HG03103 (cell line): ENCODE results near the gene REXO1.

Source experiments
- ATAC-seq: cut with Tn5 transposase; IDR thresholded peaks from one replicate; pipeline ENCODE4 v1.9.1; 2021; ENCODE audit warnings: low read depth; ENCODE audit not compliant: unreplicated experiment

Gene REXO1

DNA sequence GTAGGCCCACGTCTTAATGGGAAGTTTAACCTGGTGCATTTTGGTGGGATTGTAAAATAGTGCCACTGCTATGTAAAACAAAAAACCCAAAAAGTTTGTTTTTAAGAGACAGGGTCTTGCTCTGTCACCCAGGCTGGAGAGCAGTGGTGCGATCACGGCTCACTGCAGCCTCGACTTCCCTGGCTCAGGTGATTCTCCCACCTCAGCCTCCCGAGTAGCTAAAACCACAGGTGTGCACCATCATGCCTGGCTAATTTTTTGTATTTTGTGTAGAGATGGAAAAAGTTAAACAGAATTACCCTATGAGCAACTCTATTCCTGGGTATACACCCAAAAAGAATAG is 820 bp upstream of the REXO1 start:
- ATAC-seq: no peak

DNA sequence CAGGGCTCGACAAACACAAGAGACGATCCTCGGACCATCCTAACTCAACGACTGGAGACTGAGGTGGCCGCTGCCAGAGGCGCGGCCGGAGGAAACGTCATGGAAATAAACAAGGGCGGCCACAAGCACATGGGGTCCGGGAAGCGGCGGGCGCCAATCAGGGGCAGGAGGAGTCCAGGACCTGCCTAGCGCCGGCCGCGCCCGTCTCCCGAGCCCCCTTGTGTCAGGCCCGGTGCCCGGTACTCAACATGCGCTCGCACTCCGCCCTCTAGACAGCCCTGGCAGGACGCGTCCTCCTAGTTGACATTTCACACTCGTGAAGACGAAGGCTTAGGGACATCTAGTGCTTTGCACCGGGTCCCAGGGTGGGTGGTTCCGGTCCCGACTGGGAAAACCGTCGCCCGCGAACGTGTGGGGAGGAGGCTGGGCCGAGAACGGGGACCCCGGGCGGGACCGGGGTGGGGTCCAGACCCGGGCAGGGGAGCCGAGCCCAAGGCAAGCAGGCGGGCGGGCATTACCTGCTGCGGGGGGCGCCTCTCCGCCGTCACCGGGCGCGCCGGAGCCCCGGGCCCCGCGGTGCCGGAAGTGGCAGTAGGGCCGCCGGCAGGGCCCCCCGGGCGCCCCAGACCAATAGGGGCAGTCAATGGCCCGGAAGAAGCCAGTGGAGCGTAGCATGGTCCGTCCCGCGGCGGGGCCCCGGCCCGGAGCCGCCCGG is 442 bp downstream of the REXO1 start:
- ATAC-seq: no peak

DNA sequence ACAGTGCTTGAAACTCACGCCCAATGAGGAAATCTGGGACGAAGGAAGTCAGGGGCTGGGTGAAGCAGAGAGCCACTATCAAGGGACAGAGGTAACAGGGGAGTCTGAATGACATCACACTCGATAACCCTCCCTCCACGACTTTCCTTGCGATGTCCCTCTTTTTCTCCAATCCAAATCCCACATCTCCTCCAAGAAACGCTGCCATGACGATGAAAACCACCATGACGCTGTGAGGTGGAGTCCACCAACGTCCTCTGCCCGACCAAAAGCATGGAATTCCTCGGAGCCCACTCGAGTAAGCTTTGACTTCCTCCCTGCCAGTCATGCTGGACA is 967 bp downstream of the REXO1 start:
- ATAC-seq: no peak

DNA sequence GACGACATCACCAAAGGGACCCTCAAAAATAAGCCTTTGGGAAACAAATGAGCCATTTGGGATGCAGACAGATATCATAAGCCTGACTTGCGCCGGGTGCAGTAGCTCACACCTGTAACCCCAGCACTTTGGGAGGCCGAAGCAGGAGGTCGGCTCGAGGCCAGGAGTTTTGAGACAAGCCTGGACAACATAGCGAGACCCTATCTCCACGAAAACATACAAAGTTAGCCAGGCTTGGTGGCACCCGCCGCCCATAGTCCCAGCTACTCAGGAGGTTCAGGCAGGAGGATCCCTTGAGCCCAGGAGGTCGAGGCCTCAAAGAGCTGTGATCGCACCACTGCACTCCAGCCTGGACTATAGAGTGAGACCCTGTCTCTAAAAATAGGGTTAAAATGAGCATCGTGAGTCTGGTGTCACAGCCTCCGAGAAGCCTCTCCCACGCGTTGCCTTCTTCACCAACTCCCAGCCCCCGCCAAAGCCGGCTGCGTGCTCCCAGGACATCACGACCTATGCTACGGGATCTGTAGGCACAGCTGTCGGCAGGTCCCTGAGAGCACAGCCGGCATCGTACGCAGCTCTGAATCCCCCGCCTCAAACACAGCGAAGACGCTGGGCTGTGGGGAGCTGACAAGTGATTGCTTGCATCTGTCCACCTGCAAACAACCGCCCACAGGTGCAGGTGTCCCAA is 1.6 kb downstream of the REXO1 start:
- ATAC-seq: no peak

DNA sequence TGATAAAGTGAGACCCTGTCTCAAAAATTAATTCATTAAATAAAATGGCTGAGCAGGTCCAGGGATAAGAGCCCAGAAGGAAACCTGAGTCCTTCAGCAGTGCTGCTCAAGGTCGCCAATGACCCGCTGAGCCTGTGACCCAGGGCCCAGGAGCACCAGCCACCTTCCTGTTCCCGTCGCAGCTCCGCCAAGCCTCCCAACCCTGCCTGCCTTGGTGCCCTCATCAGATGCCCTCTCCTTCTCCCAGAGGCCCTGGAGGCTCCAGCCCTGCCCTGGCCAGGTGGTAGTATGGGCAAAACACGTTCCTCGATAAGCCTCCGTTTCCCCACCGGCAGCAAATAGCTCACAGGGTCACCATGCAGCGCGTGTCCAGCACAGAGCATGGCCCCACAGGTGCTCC is 2.6 kb downstream of the REXO1 start:
- ATAC-seq: no peak

DNA sequence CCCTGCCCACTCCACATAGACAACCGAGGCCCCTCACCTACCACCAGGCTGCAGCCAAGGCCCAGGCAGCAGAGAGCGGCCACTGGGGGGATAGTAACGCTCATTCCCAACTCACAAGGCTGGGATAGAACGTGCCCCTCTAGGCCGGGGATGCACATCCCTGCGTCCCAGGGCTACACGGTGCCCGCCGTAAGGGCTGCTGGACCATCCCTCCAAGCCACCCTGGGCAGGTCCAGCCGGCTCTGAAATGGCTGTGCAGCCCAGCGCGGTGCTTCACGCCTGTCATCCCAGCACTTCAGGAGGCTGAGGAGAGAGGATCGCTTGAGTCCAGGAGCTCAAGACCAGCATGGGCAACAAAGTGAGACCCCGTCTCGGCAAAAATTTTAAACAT is 3.2 kb downstream of the REXO1 start:
- no peak for ATAC-seq

DNA sequence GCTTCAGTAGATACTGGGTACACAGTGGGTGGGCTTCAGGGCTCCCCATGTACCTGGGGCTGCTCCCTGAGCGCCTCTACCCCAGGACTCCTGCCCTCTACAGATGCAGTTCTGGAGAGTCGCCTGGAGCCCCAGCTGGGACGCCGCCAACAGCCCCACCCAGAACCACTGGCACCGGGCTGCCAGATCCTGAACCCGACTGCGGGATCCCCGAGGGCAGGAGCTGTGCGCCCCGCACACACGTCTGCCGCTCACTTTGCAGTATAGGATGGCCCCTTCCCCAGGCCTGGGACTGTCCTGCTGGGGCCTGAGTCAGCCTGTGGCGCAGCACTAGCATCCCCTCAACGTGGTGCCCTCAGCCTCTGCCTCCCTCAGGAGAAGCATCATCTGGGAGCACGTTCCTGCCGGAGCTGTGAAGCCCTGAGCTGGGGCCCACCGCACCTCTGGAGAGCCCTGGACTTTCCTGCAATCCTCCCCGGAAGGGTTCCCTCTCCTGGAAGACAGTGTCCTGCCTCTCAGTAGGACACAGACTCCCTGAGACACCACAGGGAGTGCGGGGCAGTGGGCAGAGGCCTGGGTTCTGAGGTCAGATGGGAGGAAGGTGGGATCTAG is 3.7 kb downstream of the REXO1 start:
- no peak for ATAC-seq

DNA sequence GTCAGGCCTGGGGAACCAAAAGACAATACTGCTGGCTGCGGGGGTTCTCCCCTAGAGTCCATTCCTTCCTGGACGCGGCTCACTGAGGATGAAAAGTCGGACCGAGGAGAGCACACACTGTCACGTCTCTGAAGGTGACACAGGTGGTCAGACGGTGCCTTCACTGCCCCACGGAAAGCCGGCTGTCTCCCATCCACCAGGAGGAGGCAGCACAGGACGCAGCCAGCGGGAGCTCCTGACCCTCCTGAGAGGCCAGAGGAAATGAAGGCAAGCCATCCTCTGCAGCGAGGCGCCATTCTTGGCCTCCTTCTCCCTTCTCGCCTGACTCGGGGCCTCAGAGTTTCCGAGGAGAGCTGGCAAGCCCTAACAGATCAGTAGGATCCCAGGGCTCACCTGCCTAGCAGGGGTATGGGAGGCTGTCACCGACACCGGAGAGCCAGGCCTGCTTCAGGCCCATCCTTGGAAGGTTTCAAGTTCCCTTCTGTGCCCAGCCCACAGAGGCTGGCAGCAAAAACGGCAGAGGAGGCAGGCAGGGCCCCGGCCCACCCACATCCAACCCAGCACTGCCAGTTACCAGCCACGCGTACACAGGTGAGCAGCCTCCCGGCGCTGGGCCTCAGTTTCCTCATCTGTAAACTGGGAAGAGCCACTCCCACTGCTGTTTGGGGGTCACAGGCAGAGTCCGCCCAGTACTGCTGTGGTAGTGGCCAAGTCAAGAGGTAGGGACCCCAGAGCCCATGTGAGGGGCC is 4.5 kb downstream of the REXO1 start:
- ATAC-seq: no peak

DNA sequence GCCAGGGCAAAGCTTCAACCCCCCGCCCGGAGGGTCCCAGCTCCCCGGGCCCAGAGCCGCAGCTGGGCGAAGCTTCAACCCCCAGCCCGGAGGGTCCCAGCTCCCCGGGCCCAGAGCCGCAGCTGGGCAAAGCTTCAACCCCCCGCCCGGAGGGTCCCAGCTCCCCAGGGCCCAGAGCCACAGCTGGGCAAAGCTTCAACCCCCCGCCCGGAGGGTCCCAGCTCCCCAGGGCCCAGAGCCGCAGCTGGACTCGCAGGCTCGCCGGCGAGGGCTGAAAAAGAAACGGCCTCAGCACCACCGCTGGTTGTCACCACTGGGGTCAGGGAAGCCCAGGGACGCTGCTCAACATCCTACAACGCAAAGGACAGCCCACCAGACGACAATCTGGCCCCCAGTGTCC is 5.2 kb downstream of the REXO1 start:
- no peak for ATAC-seq

DNA sequence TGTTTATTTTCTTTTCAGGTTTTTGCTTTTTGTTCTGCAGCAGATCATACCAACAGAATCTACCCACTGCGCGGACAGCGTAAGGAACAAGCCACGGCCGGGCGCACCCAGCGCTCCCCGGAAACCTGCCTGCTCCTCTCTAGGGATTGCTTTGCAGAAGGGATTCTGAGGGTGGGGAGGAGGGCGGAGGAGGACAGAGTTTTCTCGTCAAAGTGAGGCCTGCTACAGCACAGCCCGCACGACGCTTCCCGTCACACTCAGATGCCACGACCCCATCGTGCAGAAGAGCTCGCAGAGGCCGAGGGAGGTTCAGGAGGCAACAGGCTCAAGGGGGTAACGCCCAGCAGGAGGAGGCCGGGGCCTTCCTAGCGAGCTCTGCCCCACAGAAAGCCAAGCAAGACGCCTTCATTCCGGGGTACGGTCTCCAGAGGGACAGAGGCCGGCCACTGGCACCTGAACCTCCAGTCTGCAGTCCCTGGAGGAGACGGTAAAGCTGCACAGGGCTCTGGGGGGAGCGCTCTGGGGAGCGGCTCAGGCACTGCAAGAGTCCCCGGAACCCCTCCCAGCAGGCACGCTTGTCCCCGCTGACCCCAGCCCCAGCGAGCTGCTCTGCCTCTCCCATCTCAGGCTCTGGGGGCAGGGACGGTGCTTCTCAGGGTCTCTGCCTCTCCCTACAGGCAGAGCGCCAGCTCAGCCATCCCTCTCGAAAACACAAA is 6.9 kb downstream of the REXO1 start:
- no peak for ATAC-seq

DNA sequence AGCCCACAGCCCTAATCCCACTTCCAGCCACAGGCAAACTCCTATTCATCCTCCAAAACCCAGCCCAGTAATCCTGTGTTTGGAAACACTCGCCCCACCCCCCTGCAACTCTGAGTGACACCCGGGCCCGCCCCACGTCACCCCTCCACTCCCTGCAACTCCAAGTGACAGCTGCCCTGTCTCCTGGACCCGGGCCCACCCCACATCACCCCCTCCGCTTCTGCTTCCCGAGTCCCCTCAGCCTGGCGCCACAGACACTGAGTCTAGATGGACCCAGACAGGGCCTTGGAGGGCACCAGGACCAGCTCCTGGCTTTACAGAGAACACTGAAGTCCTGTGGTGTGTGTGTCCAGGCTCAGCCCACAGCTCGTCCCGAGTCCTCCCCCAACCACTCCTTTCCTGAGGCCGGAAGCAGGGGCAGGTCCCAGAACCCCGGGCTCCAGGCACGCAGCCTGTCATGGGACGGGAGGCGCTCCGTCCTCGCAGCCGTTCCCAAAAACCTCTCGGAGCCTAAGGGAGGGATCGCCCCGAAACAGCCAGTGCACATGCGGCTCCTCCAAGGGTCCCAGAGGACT is 7.7 kb downstream of the REXO1 start:
- no peak for ATAC-seq

DNA sequence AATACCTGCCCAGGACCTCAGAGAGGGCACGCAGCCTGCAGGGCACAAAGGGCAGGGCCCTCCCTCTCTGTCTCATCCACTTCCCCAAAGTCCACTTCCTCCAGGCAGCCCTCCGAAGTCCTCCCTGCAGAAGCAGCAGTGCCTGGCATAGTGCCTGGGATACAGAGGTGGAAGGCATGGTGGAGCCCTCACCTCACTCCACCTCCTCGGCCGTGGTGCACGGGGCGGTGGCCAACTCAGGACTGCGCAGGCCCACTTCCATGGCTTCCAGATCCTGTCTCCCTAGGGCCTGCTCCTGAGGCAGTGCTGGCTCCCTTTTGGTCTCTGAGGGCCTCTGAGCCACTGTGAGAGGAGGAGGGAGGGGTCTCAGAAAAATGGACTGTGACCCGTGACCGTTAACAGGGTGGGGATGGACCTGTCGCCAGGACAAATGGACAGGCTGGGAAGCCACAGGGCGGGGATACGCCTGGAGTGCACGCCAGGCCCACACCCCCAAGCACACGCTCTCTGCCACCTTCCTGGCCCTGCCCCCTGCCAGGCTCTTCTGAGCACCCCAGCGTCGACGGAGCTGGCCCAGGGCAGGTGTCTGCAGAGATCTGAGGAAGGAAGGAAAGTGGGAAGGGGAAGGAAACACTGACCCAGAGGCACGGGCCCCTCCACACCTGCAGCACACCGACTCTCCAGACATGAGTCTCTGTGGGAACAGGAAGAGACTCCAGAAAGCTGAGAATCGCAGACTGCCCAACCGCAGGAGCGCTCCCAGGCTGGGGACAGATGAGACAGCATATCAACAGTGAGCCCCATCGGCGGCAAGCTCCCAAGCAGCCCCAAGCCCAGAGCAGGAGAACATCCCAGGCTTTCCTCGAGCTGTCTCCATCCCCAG is 8.4 kb downstream of the REXO1 start:
- no peak for ATAC-seq

DNA sequence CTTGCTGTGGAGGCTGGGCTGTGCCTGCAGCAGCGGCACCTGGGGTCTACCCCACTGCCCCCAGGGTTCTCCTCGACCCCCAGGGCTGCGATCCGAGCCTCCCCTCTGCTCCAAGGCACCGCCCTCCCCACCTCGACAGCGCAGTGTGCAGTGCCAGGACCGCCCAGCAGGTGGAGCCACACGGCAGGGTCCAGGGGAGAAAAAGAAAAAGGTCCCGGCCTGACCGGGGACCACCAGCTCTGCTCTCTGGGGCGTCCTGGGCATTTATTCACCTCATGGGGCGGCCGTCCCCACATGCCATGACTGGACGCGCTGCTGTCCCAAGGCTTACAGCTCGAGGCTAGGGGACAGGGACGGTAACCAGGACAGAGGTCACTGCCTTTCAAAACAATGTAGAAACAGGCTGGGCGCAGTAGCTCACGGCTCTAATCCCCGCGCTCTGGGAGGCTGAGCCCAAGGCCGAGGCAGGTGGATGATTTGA is 10.6 kb downstream of the REXO1 start:
- no peak for ATAC-seq

DNA sequence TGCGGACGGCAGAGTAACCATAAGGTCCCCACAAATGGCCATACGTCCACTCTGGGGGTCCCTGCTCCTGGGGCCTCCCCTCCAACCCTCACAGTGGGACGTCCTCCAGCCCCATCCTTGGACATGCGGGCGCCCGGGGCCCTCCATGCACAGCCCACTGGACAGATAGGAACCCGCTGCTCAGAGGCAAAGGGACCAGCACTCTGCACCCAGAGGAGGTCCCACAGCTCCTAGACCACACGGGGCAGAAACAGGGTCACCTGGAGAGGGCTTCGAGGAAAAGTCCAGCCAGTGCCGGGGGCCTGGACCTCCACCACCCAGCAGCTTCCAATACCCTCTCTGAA is 11.1 kb downstream of the REXO1 start:
- no peak for ATAC-seq

DNA sequence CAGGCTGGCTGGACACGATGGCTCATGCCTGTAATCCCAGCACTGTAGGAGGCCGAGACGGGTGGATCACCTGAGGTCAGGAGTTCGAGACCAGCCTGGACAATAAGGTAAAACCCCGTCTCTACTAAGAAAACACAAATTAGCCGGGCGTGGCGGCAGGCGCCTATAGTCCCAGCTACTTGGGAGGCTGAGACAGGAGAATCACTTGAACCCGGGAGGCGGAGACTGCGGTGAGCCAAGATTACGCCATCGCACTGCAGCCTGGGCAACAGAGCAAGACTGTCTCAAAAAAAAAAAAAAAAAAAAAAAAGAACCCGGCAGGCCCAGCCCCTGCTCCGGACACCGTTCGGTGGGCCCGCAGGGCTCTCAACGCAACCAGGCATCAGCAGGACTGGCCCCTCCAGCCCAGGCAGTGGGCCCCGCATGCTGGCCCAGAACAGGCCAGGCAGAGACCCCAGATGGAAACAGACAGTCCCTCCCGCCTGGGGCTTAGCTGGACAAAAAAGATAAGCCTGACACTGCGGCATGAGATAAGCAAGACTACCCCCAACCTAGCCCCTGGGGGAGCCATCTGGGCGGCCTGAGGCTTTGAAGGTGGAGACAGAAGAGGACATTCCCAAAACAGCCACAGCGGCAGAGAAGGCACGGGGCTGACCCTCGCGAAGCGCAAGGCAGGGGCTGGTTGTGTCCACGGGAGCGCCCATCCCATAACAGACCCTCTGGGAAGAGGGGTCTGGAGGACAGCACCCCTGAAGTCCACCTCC is 11.6 kb downstream of the REXO1 start:
- no peak for ATAC-seq

DNA sequence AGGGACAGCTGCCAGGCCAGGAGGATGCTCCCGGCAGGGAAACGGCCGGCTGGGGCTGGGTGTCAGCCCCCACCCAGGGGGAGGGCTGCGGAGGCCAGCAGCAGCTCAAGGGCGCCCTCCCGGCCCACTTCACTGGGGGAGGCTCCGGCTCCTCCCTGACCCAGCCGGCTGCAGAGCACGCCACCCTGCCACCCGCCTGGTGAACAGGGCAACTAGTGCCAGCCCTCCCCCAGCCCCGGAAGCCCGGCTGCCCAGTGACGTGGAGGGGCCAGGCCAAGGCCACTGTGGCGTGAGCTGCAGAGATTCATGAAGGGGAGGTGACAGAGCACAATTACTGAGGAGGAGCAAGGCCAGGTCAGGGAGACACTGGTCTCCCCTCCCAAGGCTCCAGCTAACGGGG is 14.7 kb downstream of the REXO1 start:
- ATAC-seq: no peak

DNA sequence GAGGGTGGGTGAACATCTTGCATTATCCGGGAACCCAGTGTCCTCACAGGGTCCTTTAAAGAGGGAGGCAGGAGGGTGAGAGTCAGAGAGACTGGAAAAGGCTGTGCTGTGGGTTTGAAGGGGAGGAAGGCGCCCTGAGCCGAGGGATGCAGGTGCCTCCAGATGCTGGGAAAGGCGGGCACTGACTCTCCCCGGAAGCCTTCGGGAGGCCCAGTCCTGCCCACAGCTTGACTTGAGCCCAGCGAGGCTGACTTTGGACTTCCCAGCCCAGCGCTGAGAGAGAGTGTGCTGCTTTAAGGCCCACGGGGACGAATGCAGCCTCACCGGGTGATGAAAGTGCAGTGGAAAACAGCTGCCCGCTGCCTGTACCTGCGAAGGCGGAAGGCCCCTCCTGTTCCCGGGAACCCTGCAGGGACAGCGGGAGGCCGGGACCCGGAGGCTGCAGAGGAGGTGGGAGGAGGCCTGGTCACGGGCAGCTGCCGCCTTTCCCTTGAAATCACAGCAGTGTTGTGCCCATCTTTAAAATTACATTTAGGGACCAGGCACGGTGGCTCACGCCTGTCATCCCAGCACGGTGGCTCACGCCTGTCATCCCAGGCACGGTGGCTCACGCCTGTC is 16.1 kb downstream of the REXO1 start:
- no peak for ATAC-seq

DNA sequence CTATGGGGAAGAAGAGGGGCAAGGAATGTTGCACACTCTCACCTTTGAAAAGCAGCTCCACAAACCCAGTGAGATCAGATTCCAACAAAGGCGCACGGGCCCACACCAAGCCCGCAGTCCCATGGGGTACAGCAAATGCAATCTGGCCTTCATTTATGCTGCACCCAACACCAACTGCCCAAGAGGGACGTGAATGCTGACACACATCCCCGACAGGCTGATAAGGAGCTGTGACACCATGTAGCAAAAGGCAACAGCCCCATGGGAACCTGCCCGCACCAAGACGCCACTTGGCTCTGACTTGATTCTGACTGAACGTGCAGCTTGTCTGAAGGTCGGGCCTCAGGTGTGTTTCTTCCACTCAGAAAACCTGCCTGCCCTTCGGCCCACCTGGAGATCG is 17.3 kb downstream of the REXO1 start:
- ATAC-seq: no peak

DNA sequence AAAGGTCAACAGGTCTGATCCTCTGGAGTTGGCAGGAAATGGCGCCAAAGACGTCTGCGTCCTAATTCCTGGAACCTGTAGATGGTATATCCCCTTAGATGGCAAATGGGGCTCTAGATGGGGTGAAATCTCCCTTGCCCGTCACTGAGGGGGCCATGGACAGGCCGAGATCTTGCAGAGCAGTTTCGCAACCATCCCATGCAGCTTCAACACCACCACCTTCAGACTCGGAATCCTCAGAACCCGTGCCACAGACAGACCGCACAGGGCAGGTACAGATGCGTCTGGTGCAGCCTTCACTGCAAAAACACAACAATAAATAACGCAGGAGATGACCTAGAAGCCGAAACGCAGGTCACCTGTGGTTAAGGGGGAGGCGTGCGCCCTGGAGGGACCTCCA is 17.7 kb downstream of the REXO1 start:
- ATAC-seq: no peak
